Peyer's patch (tissue), 4 donors: ENCODE results near the gene SMIM24. TPM values are rescaled to one million over a fixed set of nuclear protein-coding genes. Genes with fewer than 3 reads are reported as not detected.
"Not testable (repeated sequence)": the region's sequence is repeated elsewhere in the genome, so short reads cannot be mapped to it uniquely, and the experiment has no call there.

ENCODE experiments used
- DNase-seq, 3 donors: peaks; one replicate each; pipeline ENCODE4 v3.0.0-alpha.2; 2017 to 2019
- H3K27ac ChIP-seq, 4 donors: fragments of 200-600 bp; sonication (generic); one replicate each; pipeline ENCODE4 v1.5.1; 2016 to 2019
- H3K27me3 ChIP-seq, 2 donors: fragments of 200-600 bp; sonication (generic); one replicate each; pipeline ENCODE4 v1.5.1; 2019
- H3K36me3 ChIP-seq, 3 donors: fragments of 200-600 bp; sonication (generic); one replicate each; pipeline ENCODE4 v1.5.1; 2016 to 2019
- H3K4me1 ChIP-seq, 4 donors: fragments of 200-600 bp; sonication (generic); one replicate each; pipeline ENCODE4 v1.5.1; 2016 to 2019
- H3K4me3 ChIP-seq, 4 donors: fragments of 200-600 bp; sonication (generic); 1 replicate in 3 of 4; 2 replicates in 1 of 4; pipeline ENCODE4 v1.5.1; 2016 to 2019; ENCODE audit warnings: mild to moderate bottlenecking in 1 of 4
- H3K9me3 ChIP-seq, 4 donors: fragments of 200-600 bp; sonication (generic); one replicate each; pipeline ENCODE4 v1.5.1; 2016 to 2019; ENCODE audit warnings: mild to moderate bottlenecking in 1 of 4
- POLR2A ChIP-seq, 2 donors: fragments of 450-650 bp; IDR thresholded peaks; one replicate each; pipeline ENCODE4 v1.5.1; 2017; ENCODE audit warnings: antibody characterized with exemption in 2 of 2, mild to moderate bottlenecking in 2 of 2, moderate library complexity in 2 of 2
- total RNA-seq, 4 donors: library from RNA; depleted of rRNA; stranded (reverse); fragments of >200 nt; gene quantifications; one replicate each; pipeline ENCODE4 v1.1.0, GENCODE V29; 2016
- TF ChIP-seq, protein P1 (sequence below), 6 experiments: fragments of 450-650 bp in 4 of 6; fragments of 200-600 bp in 2 of 6; sonication (generic) in 1 of 6; IDR thresholded peaks; one replicate each; pipeline ENCODE4 v1.5.1; 2017 to 2019; ENCODE audit warnings: antibody characterized with exemption in 6 of 6, mild to moderate bottlenecking in 3 of 6, moderate library complexity in 1 of 6

SMIM24 gene
- total RNA-seq, 4 donors from 2014 or later: 75.9 to 1,153 (median 771) TPM

DNA sequence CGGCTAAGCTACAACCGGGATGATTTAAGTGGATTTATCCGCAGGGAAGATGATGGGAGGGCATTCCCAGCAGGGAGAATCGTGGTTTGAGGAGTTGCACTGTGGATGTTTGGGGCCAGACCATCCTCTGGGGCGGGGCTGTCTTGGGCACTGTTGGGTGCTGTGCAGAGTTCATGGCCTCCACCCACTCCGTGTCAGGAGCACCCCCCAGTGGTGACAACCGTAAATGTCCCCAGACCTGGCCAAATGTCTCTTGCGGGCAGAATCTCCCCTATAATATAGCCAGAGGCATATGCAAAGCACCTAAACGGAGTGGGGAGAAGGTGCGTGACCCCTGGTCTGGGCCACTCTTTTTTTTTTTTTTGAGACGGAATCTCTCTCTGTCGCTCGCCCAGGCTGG lies 40.2 kb downstream of the SMIM24 start:
- no peak for TF ChIP-seq POLR2A (IDR thresholded peaks at IDR 0.05)
- TF ChIP-seq, protein P1, sequence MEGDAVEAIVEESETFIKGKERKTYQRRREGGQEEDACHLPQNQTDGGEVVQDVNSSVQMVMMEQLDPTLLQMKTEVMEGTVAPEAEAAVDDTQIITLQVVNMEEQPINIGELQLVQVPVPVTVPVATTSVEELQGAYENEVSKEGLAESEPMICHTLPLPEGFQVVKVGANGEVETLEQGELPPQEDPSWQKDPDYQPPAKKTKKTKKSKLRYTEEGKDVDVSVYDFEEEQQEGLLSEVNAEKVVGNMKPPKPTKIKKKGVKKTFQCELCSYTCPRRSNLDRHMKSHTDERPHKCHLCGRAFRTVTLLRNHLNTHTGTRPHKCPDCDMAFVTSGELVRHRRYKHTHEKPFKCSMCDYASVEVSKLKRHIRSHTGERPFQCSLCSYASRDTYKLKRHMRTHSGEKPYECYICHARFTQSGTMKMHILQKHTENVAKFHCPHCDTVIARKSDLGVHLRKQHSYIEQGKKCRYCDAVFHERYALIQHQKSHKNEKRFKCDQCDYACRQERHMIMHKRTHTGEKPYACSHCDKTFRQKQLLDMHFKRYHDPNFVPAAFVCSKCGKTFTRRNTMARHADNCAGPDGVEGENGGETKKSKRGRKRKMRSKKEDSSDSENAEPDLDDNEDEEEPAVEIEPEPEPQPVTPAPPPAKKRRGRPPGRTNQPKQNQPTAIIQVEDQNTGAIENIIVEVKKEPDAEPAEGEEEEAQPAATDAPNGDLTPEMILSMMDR (IDR thresholded peaks at IDR 0.05): peak in 5 of 6 experiments; percentile 20 to 68 (median 49)
- Histone ChIP-seq H3K27me3 (no peaks in the 10 kb centered on the region), H3K4me1 (peaks cover 0 to 27% (median 0%) of the 10 kb centered on the region in 4 donors), H3K27ac (no peak overlapping the region), H3K4me3 (no peak overlapping the region), H3K9me3 (no peaks in the 10 kb centered on the region), H3K36me3 (peaks cover 0 to 39% (median 0%) of the 10 kb centered on the region in 3 donors)
- peak; percentile 32 to 75 (median 73) for DNase-seq

DNA sequence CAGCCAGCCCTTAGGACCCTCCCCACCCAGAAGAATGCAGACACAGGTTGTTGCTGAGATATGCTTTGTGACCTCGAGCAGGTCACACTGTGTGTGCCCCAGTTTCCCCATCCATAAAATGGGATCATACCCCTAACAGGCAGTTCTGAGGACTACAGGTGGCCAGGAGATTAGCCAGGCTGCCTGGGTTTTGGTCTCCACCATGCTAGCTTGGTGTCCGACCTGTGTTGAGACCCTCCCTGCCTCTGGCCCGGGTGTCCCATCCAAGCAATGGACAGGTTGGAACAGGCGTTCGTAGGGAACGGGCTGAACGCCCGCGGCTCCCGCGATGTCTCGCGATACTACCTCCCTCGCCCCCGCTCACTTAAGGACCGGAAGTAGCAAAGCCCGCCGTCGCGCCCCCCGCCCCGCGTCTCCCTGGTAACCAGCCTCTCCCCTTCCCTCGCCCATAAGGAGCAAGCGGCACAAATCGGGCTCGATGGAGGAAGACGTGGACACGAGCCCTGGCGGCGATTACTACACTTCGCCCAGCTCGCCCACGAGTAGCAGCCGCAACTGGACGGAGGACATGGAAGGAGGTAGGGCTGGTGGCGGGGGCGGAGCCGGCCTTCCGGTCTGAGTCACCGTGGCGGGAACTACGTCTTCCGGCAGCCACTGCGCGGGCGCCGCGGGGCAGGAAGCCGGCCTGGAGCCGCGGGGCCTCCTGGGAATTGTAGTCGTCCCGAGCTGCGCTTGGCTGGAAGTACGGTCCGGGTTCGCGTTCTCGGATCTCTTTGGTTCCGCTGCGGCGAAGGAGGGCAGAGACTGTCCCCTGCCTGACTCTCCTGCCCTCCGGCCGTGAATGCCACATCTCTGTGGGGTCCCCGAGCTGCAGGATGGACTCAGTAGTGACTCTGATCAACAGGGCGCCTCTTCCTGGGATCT lies 45.4 kb downstream of the SMIM24 start:
- H3K9me3 ChIP-seq: no peaks in the 10 kb centered on the region
- peak; percentile 92 to 99 (median 98) for DNase-seq
- H3K27ac ChIP-seq: peak overlapping the region; percentile 82 to 88 (median 88)
- TF ChIP-seq, protein P1 (IDR thresholded peaks at IDR 0.05): peak in 1 of 6 experiments; percentile 8
- TF ChIP-seq POLR2A (IDR thresholded peaks at IDR 0.05): peak in 1 of 2 donors; percentile 41
- peaks cover 0 to 18% (median 4%) of the 10 kb centered on the region in 4 donors for H3K4me1 ChIP-seq
- H3K36me3 ChIP-seq: peaks cover 0 to 28% (median 0%) of the 10 kb centered on the region in 3 donors
- peak overlapping the region; percentile 56 to 72 (median 60) for H3K4me3 ChIP-seq
- H3K27me3 ChIP-seq: no peaks in the 10 kb centered on the region

DNA sequence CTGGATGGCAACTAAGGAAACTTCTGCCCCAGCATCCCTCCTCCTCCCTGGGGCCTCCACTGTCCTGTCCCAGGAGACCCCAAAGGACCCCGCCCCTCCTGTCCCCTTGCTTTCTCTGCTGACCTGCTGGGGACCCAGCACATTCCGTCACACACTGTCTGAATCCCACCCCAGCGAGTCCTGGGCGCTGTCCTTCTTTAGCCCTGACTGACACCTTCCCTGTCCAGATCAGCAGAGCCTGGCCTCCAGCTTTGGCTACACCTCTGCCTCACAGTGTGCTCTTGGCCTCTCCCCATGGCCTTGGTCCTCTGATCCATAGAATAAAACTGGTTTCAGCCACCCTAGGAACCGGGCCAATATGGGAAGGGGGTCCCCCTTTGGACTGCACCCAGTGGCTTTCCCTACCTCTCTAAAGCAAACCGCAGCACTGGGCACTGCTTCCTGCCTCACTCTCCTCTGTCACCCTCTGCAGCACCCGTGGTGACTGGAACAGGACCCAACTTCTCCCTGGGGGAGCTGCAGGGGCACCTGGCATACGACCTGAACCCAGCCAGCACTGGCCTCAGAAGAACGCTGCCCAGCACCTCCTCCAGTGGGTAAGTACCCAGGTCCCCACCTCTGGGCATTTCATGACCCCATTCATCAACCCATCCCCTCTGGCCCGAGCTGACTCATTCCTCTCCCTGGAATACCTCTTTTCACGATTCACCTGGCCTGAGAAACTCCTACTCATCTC lies 46.4 kb downstream of the SMIM24 start:
- Histone ChIP-seq H3K4me3 (peak overlapping the region in 2 of 4 donors; percentile 56 to 63), H3K4me1 (peaks cover 0 to 19% (median 4%) of the 10 kb centered on the region in 4 donors), H3K36me3 (peaks cover 0 to 27% (median 0%) of the 10 kb centered on the region in 3 donors), H3K27ac (peak overlapping the region; percentile 82 to 88 (median 88)), H3K27me3 (no peaks in the 10 kb centered on the region), H3K9me3 (no peaks in the 10 kb centered on the region)
- TF ChIP-seq, protein P1 (IDR thresholded peaks at IDR 0.05): no peak
- TF ChIP-seq POLR2A (IDR thresholded peaks at IDR 0.05): no peak
- DNase-seq: no peak

DNA sequence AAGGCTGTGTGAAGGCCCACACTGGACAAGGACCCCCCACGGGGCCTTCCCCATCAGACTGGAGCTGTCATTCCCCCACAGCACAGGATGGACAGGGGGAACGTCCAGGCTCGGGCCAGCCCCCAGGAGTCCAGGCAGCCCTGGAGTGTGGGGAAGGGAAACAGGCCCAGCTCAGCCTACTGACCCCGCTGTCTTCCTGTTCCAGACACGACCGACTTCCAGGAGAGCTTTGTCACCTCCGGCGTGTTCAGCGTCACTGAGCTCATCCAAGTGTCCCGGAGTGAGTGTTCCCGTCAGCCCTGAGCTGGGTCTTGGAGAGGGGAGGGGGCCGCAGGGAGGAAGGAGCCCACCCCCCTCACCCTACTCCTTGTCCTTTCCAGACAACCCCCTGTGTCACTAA lies 47.0 kb downstream of the SMIM24 start:
- Histone ChIP-seq H3K9me3 (no peaks in the 10 kb centered on the region), H3K4me3 (no peak overlapping the region), H3K36me3 (peaks cover 0 to 22% (median 0%) of the 10 kb centered on the region in 3 donors), H3K4me1 (peaks cover 0 to 25% (median 4%) of the 10 kb centered on the region in 4 donors), H3K27me3 (no peaks in the 10 kb centered on the region), H3K27ac (peak overlapping the region in 3 of 4 donors; percentile 15 to 87 (median 82))
- no peak for DNase-seq
- TF ChIP-seq, protein P1 (IDR thresholded peaks at IDR 0.05): no peak
- no peak for TF ChIP-seq POLR2A (IDR thresholded peaks at IDR 0.05)

DNA sequence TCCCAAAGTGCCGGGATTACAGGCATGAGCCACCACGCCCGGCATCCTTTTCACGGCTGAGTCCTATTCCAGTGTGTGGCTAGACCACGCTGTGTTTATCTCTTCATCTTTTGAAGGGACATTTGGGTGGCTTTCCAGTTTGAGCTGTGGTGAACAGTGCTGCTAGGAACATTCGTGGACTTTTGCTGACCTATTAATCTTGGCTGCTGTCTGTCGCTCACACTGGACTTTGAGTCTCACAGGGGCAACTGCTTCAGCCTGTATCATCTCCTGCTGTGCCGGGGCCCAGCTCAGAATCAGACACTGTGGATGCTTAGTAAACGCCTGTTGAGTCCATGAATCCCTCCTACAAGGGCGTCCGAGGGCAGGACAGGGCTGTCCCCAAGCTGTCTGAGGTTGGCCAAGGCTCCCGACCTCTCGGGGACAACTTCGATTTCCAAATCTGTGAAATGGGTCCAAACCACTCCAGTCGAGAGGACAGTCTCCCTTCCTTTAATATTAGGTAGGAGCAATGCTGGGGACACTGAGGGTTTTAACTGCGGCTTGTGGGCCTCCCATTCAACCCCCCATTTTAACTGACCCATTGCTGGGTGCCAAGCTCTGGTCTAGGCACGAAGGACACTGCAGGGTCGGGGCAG lies 48.4 kb downstream of the SMIM24 start:
- TF ChIP-seq POLR2A (IDR thresholded peaks at IDR 0.05): no peak
- TF ChIP-seq, protein P1 (IDR thresholded peaks at IDR 0.05): no peak
- Histone ChIP-seq H3K36me3 (peaks cover 0 to 15% (median 0%) of the 10 kb centered on the region in 3 donors), H3K4me3 (no peak overlapping the region), H3K9me3 (no peaks in the 10 kb centered on the region), H3K4me1 (peaks cover 0 to 31% (median 4%) of the 10 kb centered on the region in 4 donors), H3K27ac (peak overlapping the region in 2 of 4 donors; percentile 50 to 87), H3K27me3 (no peaks in the 10 kb centered on the region)
- DNase-seq: no peak

DNA sequence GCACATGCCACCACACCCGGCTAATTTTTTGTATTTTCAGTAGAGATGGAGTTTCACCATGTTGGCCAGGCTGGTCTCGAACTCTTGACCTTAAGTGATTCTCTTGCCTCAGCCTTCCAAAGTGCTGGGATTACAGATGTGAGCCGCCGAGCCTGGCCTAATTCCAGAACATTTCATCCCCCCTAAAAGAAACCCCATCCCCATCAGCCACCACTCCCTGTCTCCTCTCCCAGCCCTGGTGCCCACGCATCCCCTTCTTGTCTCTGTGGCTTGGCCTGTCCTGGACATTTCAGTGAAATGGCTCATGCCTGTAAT lies 50.0 kb downstream of the SMIM24 start:
- Histone ChIP-seq H3K4me1 (peaks cover 0 to 27% (median 4%) of the 10 kb centered on the region in 4 donors), H3K27ac (peak overlapping the region; percentile 27 to 87 (median 56))
- not testable (repeated sequence) for H3K4me3 ChIP-seq

More for the DNA sequence above, 50.0 kb downstream of the SMIM24 start:
- DNase-seq, H3K9me3 ChIP-seq, H3K27me3 ChIP-seq: not testable (repeated sequence)
- peaks cover 0 to 11% (median 0%) of the 10 kb centered on the region in 3 donors for H3K36me3 ChIP-seq
